Measurements from ENCODE around the gene GSE1. TPM values are rescaled to one million over a fixed set of nuclear protein-coding genes. Genes with fewer than 3 reads are reported as not detected.

The GSE1 gene
- total RNA-seq, 1 experiment from 2014 or later = 124 TPM

- TF ChIP-seq GTF2I (CRISPR knock-in tag; conservative IDR thresholded peaks at IDR 0.05) (peak; percentile 85), E2F4 (CRISPR knock-in tag; IDR thresholded peaks at IDR 0.05; ENCODE audit: borderline replicate concordance, low read depth) (no peak), JUN (CRISPR knock-in tag; IDR thresholded peaks at IDR 0.05) (no peak), HMGXB4 (CRISPR knock-in tag; IDR thresholded peaks at IDR 0.05) (no peak), ZNF138 (CRISPR knock-in tag; conservative IDR thresholded peaks at IDR 0.05) (no peak), FOXJ3 (CRISPR knock-in tag; IDR thresholded peaks at IDR 0.05; ENCODE audit: borderline replicate concordance) (no peak), ETV6 (CRISPR knock-in tag; IDR thresholded peaks at IDR 0.05) (peak; percentile 50; the same call in 1 of the 2 replicates), PREB (CRISPR knock-in tag; IDR thresholded peaks at IDR 0.05; ENCODE audit: borderline replicate concordance) (no peak), SMAD3 (CRISPR knock-in tag; IDR thresholded peaks at IDR 0.05; ENCODE audit: borderline replicate concordance) (no peak), HMGA2 (CRISPR knock-in tag; IDR thresholded peaks at IDR 0.05) (no peak), ZNF423 (CRISPR knock-in tag; IDR thresholded peaks at IDR 0.05) (peak; percentile 61; the same call in 1 of the 2 replicates)
- TF ChIP-seq, protein P1, sequence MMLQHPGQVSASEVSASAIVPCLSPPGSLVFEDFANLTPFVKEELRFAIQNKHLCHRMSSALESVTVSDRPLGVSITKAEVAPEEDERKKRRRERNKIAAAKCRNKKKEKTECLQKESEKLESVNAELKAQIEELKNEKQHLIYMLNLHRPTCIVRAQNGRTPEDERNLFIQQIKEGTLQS (CRISPR knock-in tag; conservative IDR thresholded peaks at IDR 0.05) = no peak
- CTCF ChIA-PET = interaction anchor here (0.7 to 3.6 kb wide), 14 partner anchors 8 to 162 kb away, joined by 3 to 19 read pairs (median 4); no protein-coding TSS in a partner anchor
- H3K4me3 Mint-ChIP-seq = no peak overlapping the region
- no peak for ATAC-seq
- H3K27me3 Mint-ChIP-seq (ENCODE audit: low read depth) = peaks cover 34% of the 10 kb centered on the region
- H3K4me1 Mint-ChIP-seq = peaks cover 95% of the 10 kb centered on the region
- H3K36me3 Mint-ChIP-seq = no peaks in the 10 kb centered on the region
- H3K9me3 Mint-ChIP-seq = no peaks in the 10 kb centered on the region
- POLR2A ChIA-PET = interaction anchor here (0.7 to 2.3 kb wide), 5 partner anchors 8 to 33 kb away, joined by 3 to 7 read pairs (median 3); no protein-coding TSS in a partner anchor
- peak overlapping the region; percentile 29; the same call in 1 of the 2 replicates for H3K27ac Mint-ChIP-seq
- no peak for DNase-seq (ENCODE audit: low spot score)
These were observed 35.1 kb upstream of the GSE1 start for GRCh38 chr16:85577899-85578598.

DNA sequence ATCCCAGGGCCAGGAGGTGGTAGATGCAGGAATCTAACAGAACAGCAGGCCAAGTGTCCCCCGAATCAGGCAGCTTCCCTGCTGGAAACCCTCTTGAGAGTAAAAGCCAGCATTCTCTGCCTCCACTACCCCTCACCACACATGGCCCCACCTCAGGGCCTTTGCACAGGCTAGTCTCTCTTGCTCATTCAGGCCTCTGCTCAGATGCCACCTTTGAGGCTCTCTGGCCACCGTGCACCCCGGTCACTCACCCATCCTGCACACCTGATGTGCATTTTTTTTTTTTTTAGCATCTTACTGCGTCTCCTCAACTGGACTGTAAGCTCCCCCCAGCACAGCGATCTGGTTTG is 34.5 kb upstream of the GSE1 start:
- H3K4me3 Mint-ChIP-seq = peak overlapping the region; percentile 56
- ATAC-seq = no peak
- ChIA-PET CTCF (interaction anchor here (0.6 to 3.6 kb wide), 16 partner anchors 9 to 163 kb away, joined by 3 to 19 read pairs (median 4); no protein-coding TSS in a partner anchor), POLR2A (interaction anchor here (0.5 to 2.3 kb wide), 7 partner anchors 9 to 157 kb away, joined by 3 to 7 read pairs (median 3); no protein-coding TSS in a partner anchor)
- H3K27me3 Mint-ChIP-seq (ENCODE audit: low read depth) = peaks cover 39% of the 10 kb centered on the region
- H3K9me3 Mint-ChIP-seq = no peaks in the 10 kb centered on the region
- peaks cover 95% of the 10 kb centered on the region for H3K4me1 Mint-ChIP-seq
- H3K27ac Mint-ChIP-seq = peak overlapping the region; percentile 93; the same call in 1 of the 2 replicates
- H3K36me3 Mint-ChIP-seq = no peaks in the 10 kb centered on the region
- no peak for DNase-seq (ENCODE audit: low spot score)
- TF ChIP-seq GRHL2 (CRISPR knock-in tag; IDR thresholded peaks at IDR 0.05; ENCODE audit: insufficient replicate concordance, severe bottlenecking) (no peak), TEAD4 (CRISPR knock-in tag; IDR thresholded peaks at IDR 0.05) (no peak), ARID4B (CRISPR knock-in tag; IDR thresholded peaks at IDR 0.05; ENCODE audit: borderline replicate concordance) (no peak), ATF6 (CRISPR knock-in tag; IDR thresholded peaks at IDR 0.05) (no peak), JUN (CRISPR knock-in tag; IDR thresholded peaks at IDR 0.05) (0 out of 2 replicates have a peak, but pooled peaks have one; percentile 36), ZNF317 (CRISPR knock-in tag; IDR thresholded peaks at IDR 0.05; ENCODE audit: borderline replicate concordance, low read depth) (no peak), HMGXB4 (CRISPR knock-in tag; IDR thresholded peaks at IDR 0.05) (no peak)
- TF ChIP-seq, protein P2, sequence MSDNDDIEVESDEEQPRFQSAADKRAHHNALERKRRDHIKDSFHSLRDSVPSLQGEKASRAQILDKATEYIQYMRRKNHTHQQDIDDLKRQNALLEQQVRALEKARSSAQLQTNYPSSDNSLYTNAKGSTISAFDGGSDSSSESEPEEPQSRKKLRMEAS (CRISPR knock-in tag; IDR thresholded peaks at IDR 0.05) = no peak
